Neural crest cell (in vitro differentiated cells): Measurements from ENCODE around the gene DEFB115. TPM values are rescaled to one million over a fixed set of nuclear protein-coding genes. Genes with fewer than 3 reads are reported as not detected.
"Not testable (repeated sequence)": the region's sequence is repeated elsewhere in the genome, so short reads cannot be mapped to it uniquely, and the experiment has no call there.

Experiments
- DNase-seq: peaks from one replicate; pipeline ENCODE4 v3.0.0; 2021; ENCODE audit warnings: low read depth, mixed read lengths, low spot score
- H3K27ac Mint-ChIP-seq: one replicate; pipeline ENCODE4 v1.8.0; 2021; ENCODE audit warnings: mild to moderate bottlenecking, mixed read lengths; ENCODE audit not compliant: unreplicated experiment
- H3K27me3 Mint-ChIP-seq: 2 replicates; pipeline ENCODE4 v1.8.0; 2021; ENCODE audit warnings: low read depth, mild to moderate bottlenecking, mixed read lengths
- H3K36me3 Mint-ChIP-seq: 2 replicates; pipeline ENCODE4 v1.8.0; 2021; ENCODE audit warnings: low read depth, mild to moderate bottlenecking, mixed read lengths
- H3K4me1 Mint-ChIP-seq: 2 replicates; pipeline ENCODE4 v1.8.0; 2021; ENCODE audit warnings: mixed read lengths
- H3K4me3 Mint-ChIP-seq: one replicate; pipeline ENCODE4 v1.8.0; 2021; ENCODE audit warnings: mild to moderate bottlenecking, mixed read lengths
- H3K9me3 Mint-ChIP-seq: 2 replicates; pipeline ENCODE4 v1.8.0; 2021; ENCODE audit warnings: mixed read lengths
- total RNA-seq: library from RNA; stranded (reverse); gene quantifications from 2 replicates; pipeline ENCODE4 v1.2.1, GENCODE V29; 2021
- TF ChIP-seq, protein P1 (sequence below): fragments of 200-600 bp; sonication (generic); conservative IDR thresholded peaks from 2 replicates; pipeline ENCODE4 v1.5.0; 2021; ENCODE audit warnings: antibody characterized with exemption, mild to moderate bottlenecking

Gene DEFB115
- total RNA-seq, 1 donor from 2014 or later, result not detected

DNA sequence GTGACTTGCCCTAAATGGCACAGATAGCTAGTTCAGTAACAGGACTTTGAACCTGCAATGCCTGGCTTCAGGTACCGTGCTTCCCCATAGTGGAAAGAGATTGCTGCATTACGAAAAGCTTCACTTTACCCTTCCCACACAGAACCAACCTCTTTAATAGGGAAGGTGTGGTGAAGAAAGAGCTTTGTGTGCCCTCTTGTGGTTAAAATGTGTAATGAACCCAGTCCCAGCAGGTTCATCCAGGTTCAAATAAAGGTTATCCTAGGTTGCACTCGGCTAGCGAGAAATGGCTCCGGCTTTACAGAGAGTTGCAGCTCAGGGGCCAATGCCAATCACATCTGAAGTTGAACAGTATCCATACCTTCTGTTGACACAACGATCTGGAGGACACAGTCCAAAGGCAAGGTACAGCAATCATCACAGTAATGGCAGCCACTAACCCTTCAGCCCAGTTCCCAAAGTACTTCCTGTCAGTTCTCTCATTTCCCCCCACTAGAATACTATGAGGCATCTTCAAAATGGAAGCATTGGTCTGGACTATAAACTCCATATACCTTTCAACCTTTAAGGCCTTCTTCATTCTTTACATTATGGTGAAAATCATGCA lies 3.0 kb downstream of the DEFB115 start:
- H3K4me1 Mint-ChIP-seq, result no peaks in the 10 kb centered on the region
- DNase-seq, result no peak
- no peak overlapping the region for H3K27ac Mint-ChIP-seq
- peaks cover 8% of the 10 kb centered on the region for H3K36me3 Mint-ChIP-seq
- TF ChIP-seq, protein P1, sequence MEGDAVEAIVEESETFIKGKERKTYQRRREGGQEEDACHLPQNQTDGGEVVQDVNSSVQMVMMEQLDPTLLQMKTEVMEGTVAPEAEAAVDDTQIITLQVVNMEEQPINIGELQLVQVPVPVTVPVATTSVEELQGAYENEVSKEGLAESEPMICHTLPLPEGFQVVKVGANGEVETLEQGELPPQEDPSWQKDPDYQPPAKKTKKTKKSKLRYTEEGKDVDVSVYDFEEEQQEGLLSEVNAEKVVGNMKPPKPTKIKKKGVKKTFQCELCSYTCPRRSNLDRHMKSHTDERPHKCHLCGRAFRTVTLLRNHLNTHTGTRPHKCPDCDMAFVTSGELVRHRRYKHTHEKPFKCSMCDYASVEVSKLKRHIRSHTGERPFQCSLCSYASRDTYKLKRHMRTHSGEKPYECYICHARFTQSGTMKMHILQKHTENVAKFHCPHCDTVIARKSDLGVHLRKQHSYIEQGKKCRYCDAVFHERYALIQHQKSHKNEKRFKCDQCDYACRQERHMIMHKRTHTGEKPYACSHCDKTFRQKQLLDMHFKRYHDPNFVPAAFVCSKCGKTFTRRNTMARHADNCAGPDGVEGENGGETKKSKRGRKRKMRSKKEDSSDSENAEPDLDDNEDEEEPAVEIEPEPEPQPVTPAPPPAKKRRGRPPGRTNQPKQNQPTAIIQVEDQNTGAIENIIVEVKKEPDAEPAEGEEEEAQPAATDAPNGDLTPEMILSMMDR, result peak; percentile 50
- peaks cover 44% of the 10 kb centered on the region for H3K9me3 Mint-ChIP-seq
- H3K4me3 Mint-ChIP-seq, result no peak overlapping the region
- H3K27me3 Mint-ChIP-seq, result no peaks in the 10 kb centered on the region

DNA sequence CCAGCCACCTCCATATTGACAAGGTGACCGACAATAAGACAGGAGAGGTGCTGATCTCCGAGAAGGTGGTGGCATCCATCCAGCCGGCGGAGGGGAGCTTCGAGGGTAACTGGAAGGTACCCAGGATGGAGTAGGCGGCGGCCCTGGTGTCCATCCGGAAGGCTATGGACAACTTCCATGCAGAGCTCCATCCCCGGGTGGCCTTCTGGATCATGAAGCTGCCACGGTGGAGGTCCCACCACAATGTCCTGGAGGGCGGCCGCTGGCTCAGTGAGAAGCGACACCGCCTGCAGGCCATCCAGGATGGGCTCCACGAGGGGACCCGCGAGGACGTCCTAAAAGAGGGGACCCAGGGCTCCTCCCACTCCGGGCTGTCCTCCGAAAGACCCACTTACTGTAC lies 17.0 kb downstream of the DEFB115 start:
- TF ChIP-seq, protein P1, result no peak
- peaks cover 35% of the 10 kb centered on the region for H3K9me3 Mint-ChIP-seq
- no peaks in the 10 kb centered on the region for H3K27me3 Mint-ChIP-seq
- H3K36me3 Mint-ChIP-seq, result peaks cover 15% of the 10 kb centered on the region
- no peaks in the 10 kb centered on the region for H3K4me1 Mint-ChIP-seq
- no peak overlapping the region for H3K27ac Mint-ChIP-seq
- no peak for DNase-seq
- no peak overlapping the region for H3K4me3 Mint-ChIP-seq

- H3K4me3 Mint-ChIP-seq, result no peak overlapping the region
- H3K27me3 Mint-ChIP-seq, result no peaks in the 10 kb centered on the region
- peaks cover 41% of the 10 kb centered on the region for H3K9me3 Mint-ChIP-seq
- TF ChIP-seq, protein P1, result no peak
- no peaks in the 10 kb centered on the region for H3K4me1 Mint-ChIP-seq
- H3K36me3 Mint-ChIP-seq, result peaks cover 15% of the 10 kb centered on the region
- no peak for DNase-seq
- no peak overlapping the region for H3K27ac Mint-ChIP-seq
These were observed 20.7 kb downstream of the DEFB115 start for GRCh38 chr20:31278178-31278577.

- not testable (repeated sequence) for H3K4me3 Mint-ChIP-seq, H3K27ac Mint-ChIP-seq, H3K4me1 Mint-ChIP-seq, DNase-seq, H3K27me3 Mint-ChIP-seq
- H3K9me3 Mint-ChIP-seq, result peaks cover 59% of the 10 kb centered on the region
- peaks cover 30% of the 10 kb centered on the region for H3K36me3 Mint-ChIP-seq
These were observed 27.5 kb downstream of the DEFB115 start for GRCh38 chr20:31284964-31285363.

GRCh38 chr20:31308535-31309162 lies 51.2 kb downstream of the DEFB115 start, which contains the start of gene DEFB116:
TSS of gene DEFB116 (minus strand) at chr20:31308585. CDS start at chr20:31308585, 0 bp downstream.
- Mint-ChIP-seq H3K36me3 (peaks cover 15% of the 10 kb centered on the region), H3K4me3 (no peak within 1 kb of the TSS), H3K27me3 (no peaks in the 10 kb centered on the region), H3K4me1 (no peaks in the 10 kb centered on the region), H3K9me3 (peaks cover 38% of the 10 kb centered on the region), H3K27ac (no peak within 1 kb of the TSS)
- TF ChIP-seq, protein P1, result no peak
- no peak for DNase-seq

Other genes starting within 250 kb of the DEFB115 start
- gene DEFB116, start 50.9 kb downstream of the DEFB115 start, total RNA-seq, result not detected in 2 replicates
- gene DEFB118, start 110.9 kb downstream of the DEFB115 start, total RNA-seq, result not detected in 2 replicates
- not detected in 2 replicates for gene DEFB119, start 132.9 kb downstream of the DEFB115 start, total RNA-seq
- not detected in 2 replicates for gene DEFB121, start 148.6 kb downstream of the DEFB115 start, total RNA-seq
- not detected in 2 replicates for gene DEFB123, start 183.0 kb downstream of the DEFB115 start, total RNA-seq
- not detected in 2 replicates for gene DEFB124, start 217.5 kb downstream of the DEFB115 start, total RNA-seq
- not detected in 2 replicates for gene REM1, start 217.6 kb downstream of the DEFB115 start, total RNA-seq